ENCODE data around the gene ST3GAL5. TPM values are rescaled to one million over a fixed set of nuclear protein-coding genes. Genes with fewer than 3 reads are reported as not detected.
A peak's percentile ranks its signal among the peaks of the same experiment; 100 is the strongest.

Gene ST3GAL5
- total RNA-seq, 4 donors from 2014 or later = 3.0 to 20.2 (median 13.6) TPM

- peaks cover 0 to 5% (median 4%) of the 10 kb centered on the region in 4 donors for H3K4me1 ChIP-seq
- H3K36me3 ChIP-seq = peaks cover 0 to 11% (median 0%) of the 10 kb centered on the region in 4 donors
- TF ChIP-seq, protein P1, sequence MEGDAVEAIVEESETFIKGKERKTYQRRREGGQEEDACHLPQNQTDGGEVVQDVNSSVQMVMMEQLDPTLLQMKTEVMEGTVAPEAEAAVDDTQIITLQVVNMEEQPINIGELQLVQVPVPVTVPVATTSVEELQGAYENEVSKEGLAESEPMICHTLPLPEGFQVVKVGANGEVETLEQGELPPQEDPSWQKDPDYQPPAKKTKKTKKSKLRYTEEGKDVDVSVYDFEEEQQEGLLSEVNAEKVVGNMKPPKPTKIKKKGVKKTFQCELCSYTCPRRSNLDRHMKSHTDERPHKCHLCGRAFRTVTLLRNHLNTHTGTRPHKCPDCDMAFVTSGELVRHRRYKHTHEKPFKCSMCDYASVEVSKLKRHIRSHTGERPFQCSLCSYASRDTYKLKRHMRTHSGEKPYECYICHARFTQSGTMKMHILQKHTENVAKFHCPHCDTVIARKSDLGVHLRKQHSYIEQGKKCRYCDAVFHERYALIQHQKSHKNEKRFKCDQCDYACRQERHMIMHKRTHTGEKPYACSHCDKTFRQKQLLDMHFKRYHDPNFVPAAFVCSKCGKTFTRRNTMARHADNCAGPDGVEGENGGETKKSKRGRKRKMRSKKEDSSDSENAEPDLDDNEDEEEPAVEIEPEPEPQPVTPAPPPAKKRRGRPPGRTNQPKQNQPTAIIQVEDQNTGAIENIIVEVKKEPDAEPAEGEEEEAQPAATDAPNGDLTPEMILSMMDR (IDR thresholded peaks at IDR 0.05) = no peak
- no peak for TF ChIP-seq POLR2A (IDR thresholded peaks at IDR 0.05)
- WGBS, 2 donors (ENCODE audit: low coverage in 1 of 2) = 63 to 100% methylated on average over 1 to 2 of the region's 2 CpGs
- in situ Hi-C loops (cut with MboI; ENCODE audit: low pct_ligation_motif_present in 1 of 4, low pct_unique_long_range_greater_than_20kb in 1 of 4, low sequenced_read_pairs in 3 of 4) (no loop called here), intact Hi-C loops (cut with DNase I; ENCODE audit: low total_unique reads) (no loop called here)
- no peak overlapping the region for H3K27ac ChIP-seq
- no peak for DNase-seq
- H3K9me3 ChIP-seq = no peaks in the 10 kb centered on the region
- H3K4me3 ChIP-seq = no peak overlapping the region
- H3K27me3 ChIP-seq = no peaks in the 10 kb centered on the region
Measured at GRCh38 chr2:85847051-85847588, 41.7 kb downstream of the ST3GAL5 start.

- intact Hi-C loops (cut with DNase I; ENCODE audit: low total_unique reads) = no loop called here
Measured at GRCh38 chr2:85846411-85846810, 42.4 kb downstream of the ST3GAL5 start.

DNA sequence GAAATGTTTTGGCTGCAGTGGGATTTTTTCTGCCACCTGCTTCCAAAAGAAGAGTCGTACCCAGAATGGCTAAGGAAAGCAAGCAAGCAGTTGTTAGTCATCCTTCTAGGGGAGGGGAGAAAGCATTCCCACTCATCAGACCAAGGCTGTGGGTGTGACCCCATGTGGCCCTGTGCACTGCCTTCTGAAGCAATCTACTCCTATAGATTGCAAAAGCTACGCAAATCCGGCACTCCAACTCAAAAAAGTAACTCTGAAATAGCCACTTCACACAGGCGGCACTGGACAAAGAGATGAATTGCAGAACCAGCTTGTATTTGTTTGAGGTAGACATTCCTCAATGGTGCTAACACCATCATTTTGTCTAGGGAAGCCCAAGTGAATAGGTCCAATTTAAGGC, 44.3 kb downstream of the ST3GAL5 start:
- DNase-seq = no peak
- no peak for TF ChIP-seq EP300 (IDR thresholded peaks at IDR 0.05; ENCODE audit: low read depth)
- TF ChIP-seq POLR2AphosphoS5 (IDR thresholded peaks at IDR 0.05) = no peak
- no peak for TF ChIP-seq POLR2A (IDR thresholded peaks at IDR 0.05)
- H3K4me1 ChIP-seq = no peaks in the 10 kb centered on the region
- 98% methylated on average over 4 of the region's 4 CpGs; no CpG with 5 or more reads in 1 of the 2 donors for WGBS, 2 donors (ENCODE audit: low coverage in 1 of 2)
- in situ Hi-C loops (cut with MboI; ENCODE audit: low pct_ligation_motif_present in 1 of 4, low pct_unique_long_range_greater_than_20kb in 1 of 4, low sequenced_read_pairs in 3 of 4) (no loop called here), intact Hi-C loops (cut with DNase I; ENCODE audit: low total_unique reads) (no loop called here)
- no peaks in the 10 kb centered on the region for H3K9me3 ChIP-seq
- H3K27me3 ChIP-seq = no peaks in the 10 kb centered on the region
- no peak overlapping the region for H3K27ac ChIP-seq
- H3K36me3 ChIP-seq = peaks cover 0 to 11% (median 0%) of the 10 kb centered on the region in 4 donors
- H3K4me3 ChIP-seq = no peak overlapping the region

More at GRCh38 chr2:85846411-85846810, 42.4 kb downstream of the ST3GAL5 start:
- peaks cover 0 to 11% (median 0%) of the 10 kb centered on the region in 4 donors for H3K36me3 ChIP-seq
- WGBS, 2 donors (ENCODE audit: low coverage in 1 of 2) = 83 to 85% methylated on average over 3 to 4 of the region's 4 CpGs
- H3K27ac ChIP-seq = no peak overlapping the region
- TF ChIP-seq POLR2AphosphoS5 (IDR thresholded peaks at IDR 0.05) (no peak), POLR2A (IDR thresholded peaks at IDR 0.05) (no peak), EP300 (IDR thresholded peaks at IDR 0.05; ENCODE audit: low read depth) (no peak)
- TF ChIP-seq, protein P1 (IDR thresholded peaks at IDR 0.05) = no peak
- H3K4me3 ChIP-seq = no peak overlapping the region
- peaks cover 0 to 2% (median under 1%) of the 10 kb centered on the region in 4 donors for H3K4me1 ChIP-seq
- DNase-seq = no peak
- in situ Hi-C loops (cut with MboI; ENCODE audit: low pct_ligation_motif_present in 1 of 4, low pct_unique_long_range_greater_than_20kb in 1 of 4, low sequenced_read_pairs in 3 of 4) = no loop called here
- H3K27me3 ChIP-seq = no peaks in the 10 kb centered on the region
- no peaks in the 10 kb centered on the region for H3K9me3 ChIP-seq

- Histone ChIP-seq H3K9me3 (no peaks in the 10 kb centered on the region), H3K27me3 (no peaks in the 10 kb centered on the region), H3K27ac (no peak overlapping the region), H3K36me3 (peaks cover 0 to 11% (median 0%) of the 10 kb centered on the region in 4 donors), H3K4me3 (no peak overlapping the region), H3K4me1 (no peaks in the 10 kb centered on the region)
- 55 to 58% methylated on average over 4 of the region's 4 CpGs for WGBS, 2 donors (ENCODE audit: low coverage in 1 of 2)
- TF ChIP-seq, protein P1 (IDR thresholded peaks at IDR 0.05) = peak in 4 of 5 experiments; percentile 24 to 44 (median 28)
- TF ChIP-seq EP300 (IDR thresholded peaks at IDR 0.05; ENCODE audit: low read depth) = no peak
- intact Hi-C loops (cut with DNase I; ENCODE audit: low total_unique reads) = no loop called here
- DNase-seq = no peak
- in situ Hi-C loops (cut with MboI; ENCODE audit: low pct_ligation_motif_present in 1 of 4, low pct_unique_long_range_greater_than_20kb in 1 of 4, low sequenced_read_pairs in 3 of 4) = no loop called here
Measured at GRCh38 chr2:85843543-85843942, 45.2 kb downstream of the ST3GAL5 start.

GRCh38 chr2:85840091-85840490, 48.7 kb downstream of the ST3GAL5 start:
- in situ Hi-C loops (cut with MboI; ENCODE audit: low pct_ligation_motif_present in 1 of 4, low pct_unique_long_range_greater_than_20kb in 1 of 4, low sequenced_read_pairs in 3 of 4) = no loop called here
- no peaks in the 10 kb centered on the region for H3K4me1 ChIP-seq

More at GRCh38 chr2:85840091-85840490, 48.7 kb downstream of the ST3GAL5 start:
- no peaks in the 10 kb centered on the region for H3K27me3 ChIP-seq
- H3K4me3 ChIP-seq = no peak overlapping the region
- H3K27ac ChIP-seq = no peak overlapping the region
- 83 to 89% methylated on average over 3 to 9 of the region's 9 CpGs for WGBS, 2 donors (ENCODE audit: low coverage in 1 of 2)
- TF ChIP-seq EP300 (IDR thresholded peaks at IDR 0.05; ENCODE audit: low read depth) (no peak), POLR2A (IDR thresholded peaks at IDR 0.05) (no peak)
- H3K9me3 ChIP-seq = no peaks in the 10 kb centered on the region
- no peak for DNase-seq
- intact Hi-C loops (cut with DNase I; ENCODE audit: low total_unique reads) = no loop called here
- peaks cover 0 to 11% (median 0%) of the 10 kb centered on the region in 4 donors for H3K36me3 ChIP-seq
